IMR-90 (cell line): ENCODE data around the gene HS3ST1.

Experiments used
- BHLHE40 ChIP-seq: fragments of 150-350 bp; IDR thresholded peaks from 2 replicates; pipeline ENCODE4 v1.6.1; 2016; ENCODE audit warnings: mild to moderate bottlenecking, low read depth, low read length
- CEBPB ChIP-seq: IDR thresholded peaks from 2 replicates; pipeline ENCODE4 v1.6.1; 2012; ENCODE audit warnings: low read depth, low read length, improper control_type of control experiment
- CHD1 ChIP-seq: IDR thresholded peaks from 2 replicates; pipeline ENCODE4 v1.6.1; 2012; ENCODE audit warnings: low read depth, low read length, improper control_type of control experiment
- CTCF ChIP-seq: conservative IDR thresholded peaks from 2 replicates; pipeline ENCODE4 v1.5.1; 2012; ENCODE audit warnings: mild to moderate bottlenecking, low read depth, low read length, improper control_type of control experiment
- MAFK ChIP-seq: IDR thresholded peaks from 2 replicates; pipeline ENCODE4 v1.6.1; 2012; ENCODE audit warnings: low read depth, low read length, improper control_type of control experiment
- MAZ ChIP-seq: IDR thresholded peaks from 2 replicates; pipeline ENCODE4 v1.6.1; 2012; ENCODE audit warnings: low read depth, mild to moderate bottlenecking, low read length, improper control_type of control experiment, moderate library complexity, borderline replicate concordance
- MXI1 ChIP-seq: IDR thresholded peaks from 2 replicates; pipeline ENCODE4 v1.6.1; 2012; ENCODE audit warnings: low read depth, mild to moderate bottlenecking, low read length, moderate library complexity, borderline replicate concordance
- NFE2L2 ChIP-seq: fragments of 150-350 bp; IDR thresholded peaks from 2 replicates; pipeline ENCODE4 v1.6.1; 2016; ENCODE audit warnings: low read depth, mild to moderate bottlenecking, low read length
- POLR2A ChIP-seq: IDR thresholded peaks from 2 replicates; pipeline ENCODE4 v1.6.1; 2012; ENCODE audit warnings: mild to moderate bottlenecking, low read depth, low read length
- RAD21 ChIP-seq: IDR thresholded peaks from 2 replicates; pipeline ENCODE4 v1.6.1; 2012; ENCODE audit warnings: low read length, improper control_type of control experiment
- RCOR1 ChIP-seq: IDR thresholded peaks from 2 replicates; pipeline ENCODE4 v1.6.1; 2012; ENCODE audit warnings: mild to moderate bottlenecking, low read length, improper control_type of control experiment; ENCODE audit not compliant: insufficient replicate concordance
- RFX5 ChIP-seq: IDR thresholded peaks from 2 replicates; pipeline ENCODE4 v1.8.0; 2012; ENCODE audit warnings: low read depth, mild to moderate bottlenecking, low read length, moderate library complexity
- USF2 ChIP-seq: fragments of 150-350 bp; IDR thresholded peaks from 2 replicates; pipeline ENCODE4 v1.6.1; 2017; ENCODE audit warnings: mild to moderate bottlenecking, antibody characterized with exemption, low read length, low read depth

DNA sequence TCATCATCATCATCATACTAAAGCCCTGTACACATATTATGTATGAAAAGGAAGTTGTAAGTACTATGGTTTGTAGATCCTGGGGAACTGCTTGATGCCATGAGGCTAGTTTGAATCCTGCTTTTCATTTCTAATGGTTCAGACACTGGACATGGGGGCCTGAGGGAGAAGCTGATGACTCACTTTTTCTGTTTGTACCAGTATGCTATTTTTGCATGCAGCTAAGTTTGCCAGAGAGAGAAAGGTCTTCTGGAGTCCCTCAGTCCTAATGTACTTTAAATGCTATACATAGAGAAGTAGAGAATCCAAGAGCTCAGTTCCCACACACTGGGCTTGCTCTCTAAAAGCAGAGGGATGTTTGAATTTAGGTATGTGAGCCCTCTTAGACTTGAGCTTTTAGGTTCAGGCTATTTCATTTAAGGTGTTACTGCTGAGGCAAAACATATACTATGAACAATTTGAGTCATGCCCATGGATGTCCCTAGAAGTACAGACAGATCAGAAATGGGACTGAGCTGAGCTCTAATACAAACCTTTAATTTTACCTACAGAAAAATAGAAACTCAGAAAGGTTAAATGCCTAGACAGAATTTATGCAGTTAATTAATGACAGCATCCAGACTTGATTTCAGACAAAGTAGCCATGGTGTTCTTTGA is 17.6 kb upstream of the HS3ST1 start:
- TF ChIP-seq CTCF, result no peak
- no peak for TF ChIP-seq RAD21
- no peak for TF ChIP-seq POLR2A
- TF ChIP-seq RFX5, result no peak
- TF ChIP-seq MAZ, result no peak
- TF ChIP-seq CEBPB, result no peak
- no peak for TF ChIP-seq BHLHE40
- no peak for TF ChIP-seq CHD1
- TF ChIP-seq USF2, result no peak
- TF ChIP-seq RCOR1, result no peak
- TF ChIP-seq NFE2L2, result no peak
- no peak for TF ChIP-seq MXI1
- no peak for TF ChIP-seq MAFK
